Activated CD8-positive, alpha-beta memory T cell treated with anti-CD3 and anti-CD28 coated beads, Interleukin-2, amount 50 U/mL, for 1 hour (primary cell): ENCODE results near the gene C2CD2.

ENCODE experiments used
- DNase-seq: peaks from one replicate; pipeline ENCODE4 v3.0.0-alpha.2; 2020; ENCODE audit errors: extremely low read depth

Gene C2CD2

GRCh38 chr21:41914965-41915364 lies 38.9 kb downstream of the C2CD2 start:
- DNase-seq = no peak

DNA sequence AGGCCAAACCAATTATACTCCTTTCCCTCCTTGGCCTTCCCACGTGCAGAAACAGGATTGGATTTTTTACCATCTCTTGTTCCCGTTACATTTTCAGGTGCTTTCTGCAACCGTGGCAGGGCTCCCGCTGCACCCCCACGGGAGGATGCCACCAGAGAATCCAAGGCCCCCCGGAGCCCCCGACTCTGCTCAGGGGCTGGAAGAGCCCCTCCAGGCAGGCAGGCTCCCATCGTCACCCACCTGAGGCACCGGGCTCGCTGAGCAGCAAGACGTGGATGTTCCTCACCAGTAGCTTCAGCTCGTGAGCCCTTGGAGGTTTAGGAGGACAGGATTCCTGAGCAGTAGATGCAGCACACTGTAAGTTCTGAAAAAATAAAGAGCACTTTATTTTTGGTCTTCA lies 39.5 kb downstream of the C2CD2 start:
- no peak for DNase-seq

DNA sequence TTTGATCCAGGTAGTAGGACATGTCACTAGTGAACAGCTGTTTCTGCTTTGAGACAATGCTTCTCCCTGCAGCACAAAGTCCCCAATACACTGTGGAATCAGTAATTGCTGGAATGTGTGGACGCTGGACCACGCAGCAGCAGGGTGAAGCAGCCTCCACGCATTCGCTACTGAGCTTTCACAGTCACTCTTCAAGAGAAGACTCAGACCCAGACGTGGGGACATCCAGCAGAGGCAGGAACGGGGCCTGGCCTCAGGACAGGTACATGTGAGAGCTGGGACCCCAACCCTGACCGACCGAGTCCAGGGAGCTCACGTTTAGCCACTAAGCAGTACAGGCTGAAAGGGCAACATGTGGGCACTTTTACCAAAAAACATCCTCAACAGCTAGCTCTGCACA lies 40.6 kb downstream of the C2CD2 start:
- no peak for DNase-seq

DNA sequence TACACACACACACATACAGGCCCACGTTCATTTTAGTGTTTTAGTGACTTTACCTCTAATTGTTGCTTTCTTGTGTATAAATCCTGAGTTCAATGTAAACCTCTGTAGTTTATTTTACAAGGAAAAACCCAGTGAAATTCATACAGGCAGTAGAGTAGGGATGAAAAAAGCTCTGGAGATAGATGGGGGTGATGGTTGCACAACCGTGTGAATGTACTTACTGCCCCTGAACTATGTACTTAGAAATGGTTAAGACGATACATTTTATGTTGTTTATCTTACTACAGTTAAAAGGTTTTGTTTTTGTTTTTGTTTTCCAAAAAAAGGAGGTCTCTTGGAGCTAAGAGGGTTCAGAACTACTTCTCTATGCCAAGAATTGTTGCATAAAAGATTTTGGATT lies 45.0 kb downstream of the C2CD2 start:
- no peak for DNase-seq

DNA sequence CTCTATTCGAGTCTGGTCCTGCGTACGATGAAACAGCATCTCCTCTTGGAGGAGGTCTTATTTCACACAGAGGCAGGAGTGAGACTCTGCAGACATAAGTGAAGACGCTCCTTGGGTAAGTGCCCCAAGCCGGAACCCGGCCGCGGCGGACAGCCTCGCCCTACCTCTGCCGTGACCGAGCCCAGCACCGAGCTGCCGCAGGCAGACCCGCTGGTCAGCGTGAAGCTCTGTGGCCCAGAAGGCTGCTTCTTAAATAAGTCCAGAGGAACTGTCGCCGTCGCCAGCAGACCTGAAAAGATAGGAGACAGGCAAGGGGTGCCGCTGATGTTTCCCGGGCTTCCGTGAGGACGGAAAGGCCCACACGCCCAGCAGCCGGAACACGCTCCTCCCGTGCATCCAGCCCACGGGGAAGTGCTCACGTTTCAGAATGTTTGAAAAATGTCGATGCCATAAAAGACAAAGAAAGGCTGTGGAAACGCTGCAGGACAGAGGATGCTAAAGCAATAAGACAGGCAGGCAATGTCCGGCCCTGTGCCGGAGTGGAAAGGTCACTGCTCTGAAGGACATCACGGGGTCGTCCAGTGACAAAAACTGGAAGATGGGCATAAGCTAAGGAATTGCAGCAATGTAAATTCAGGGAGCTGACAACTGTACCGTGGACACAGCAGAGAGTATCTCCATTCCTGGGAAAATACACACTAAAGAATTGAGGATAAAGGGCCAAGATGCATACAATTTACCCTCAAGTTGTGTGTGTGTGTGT lies 46.1 kb downstream of the C2CD2 start:
- no peak for DNase-seq

- DNase-seq = no peak
Observed at GRCh38 chr21:41906770-41907169, 47.0 kb downstream of the C2CD2 start.

DNA sequence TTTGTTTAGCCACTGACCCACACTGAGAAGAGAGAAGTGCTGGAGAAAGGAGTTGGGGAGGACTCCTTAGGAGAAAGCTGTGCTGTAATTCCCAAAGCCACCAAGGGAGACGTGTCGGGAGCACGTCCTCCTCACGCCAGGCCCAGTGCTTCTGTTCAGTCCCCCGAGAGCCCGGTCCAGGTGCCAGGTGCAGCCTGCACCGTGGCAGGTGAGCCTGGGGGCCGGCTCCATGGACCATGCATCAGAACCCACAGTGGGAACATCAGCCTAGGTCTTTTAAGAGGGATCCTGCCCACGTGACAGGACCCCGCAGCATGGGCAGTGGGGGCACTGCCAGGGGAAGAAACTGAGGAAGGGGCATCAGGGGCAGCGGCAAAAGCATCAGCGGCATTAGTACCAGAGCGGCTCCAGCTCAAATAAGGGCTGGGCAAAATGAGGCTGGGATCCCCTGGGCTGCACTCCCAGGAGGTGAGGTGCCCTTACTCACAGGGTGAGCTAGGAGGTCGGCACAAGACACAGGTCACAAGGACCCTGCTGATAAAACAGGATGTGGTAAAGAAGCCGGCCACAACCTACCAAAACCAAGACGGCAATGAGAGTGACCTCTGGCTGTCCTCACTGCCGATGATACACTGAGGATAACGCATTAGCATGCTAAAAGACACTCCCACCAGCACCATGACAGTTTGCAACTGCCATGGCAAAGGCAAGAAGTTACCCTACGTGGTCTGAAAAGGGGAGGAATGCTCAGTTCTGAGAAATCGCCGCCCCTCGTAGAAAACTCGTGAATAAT lies 50.1 kb downstream of the C2CD2 start:
- no peak for DNase-seq

GRCh38 chr21:41902946-41903345 lies 50.9 kb downstream of the C2CD2 start:
- DNase-seq = no peak

DNA sequence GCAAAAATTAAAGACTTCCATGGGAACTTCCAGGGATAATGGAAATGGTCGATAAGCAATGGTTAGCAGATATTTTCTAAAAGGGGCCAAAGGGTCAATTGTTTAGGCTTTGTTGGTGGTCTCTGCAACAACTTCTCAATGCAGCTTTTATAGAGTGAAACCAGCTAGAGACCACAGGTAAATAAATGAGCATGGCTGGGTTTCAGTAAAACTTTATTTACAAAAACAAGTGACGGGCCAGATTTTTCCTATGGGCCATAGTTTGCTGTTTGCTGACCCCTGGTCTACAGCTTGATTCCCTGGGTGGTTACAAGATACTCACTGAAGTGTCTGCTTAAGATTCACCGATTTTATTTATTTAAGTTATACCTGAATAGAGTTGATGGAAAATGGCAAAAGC lies 52.0 kb downstream of the C2CD2 start:
- no peak for DNase-seq

GRCh38 chr21:41901099-41901498 lies 52.7 kb downstream of the C2CD2 start:
- DNase-seq = no peak

GRCh38 chr21:41900401-41900800 lies 53.4 kb downstream of the C2CD2 start:
- no peak for DNase-seq

GRCh38 chr21:41899426-41900202 lies 54.2 kb downstream of the C2CD2 start:
- DNase-seq = no peak

GRCh38 chr21:41898998-41899397 lies 54.8 kb downstream of the C2CD2 start:
- DNase-seq = no peak

- no peak for DNase-seq
Observed at GRCh38 chr21:41897700-41898099, 56.1 kb downstream of the C2CD2 start.

GRCh38 chr21:41897047-41897669 lies 56.7 kb downstream of the C2CD2 start:
- DNase-seq = no peak

DNA sequence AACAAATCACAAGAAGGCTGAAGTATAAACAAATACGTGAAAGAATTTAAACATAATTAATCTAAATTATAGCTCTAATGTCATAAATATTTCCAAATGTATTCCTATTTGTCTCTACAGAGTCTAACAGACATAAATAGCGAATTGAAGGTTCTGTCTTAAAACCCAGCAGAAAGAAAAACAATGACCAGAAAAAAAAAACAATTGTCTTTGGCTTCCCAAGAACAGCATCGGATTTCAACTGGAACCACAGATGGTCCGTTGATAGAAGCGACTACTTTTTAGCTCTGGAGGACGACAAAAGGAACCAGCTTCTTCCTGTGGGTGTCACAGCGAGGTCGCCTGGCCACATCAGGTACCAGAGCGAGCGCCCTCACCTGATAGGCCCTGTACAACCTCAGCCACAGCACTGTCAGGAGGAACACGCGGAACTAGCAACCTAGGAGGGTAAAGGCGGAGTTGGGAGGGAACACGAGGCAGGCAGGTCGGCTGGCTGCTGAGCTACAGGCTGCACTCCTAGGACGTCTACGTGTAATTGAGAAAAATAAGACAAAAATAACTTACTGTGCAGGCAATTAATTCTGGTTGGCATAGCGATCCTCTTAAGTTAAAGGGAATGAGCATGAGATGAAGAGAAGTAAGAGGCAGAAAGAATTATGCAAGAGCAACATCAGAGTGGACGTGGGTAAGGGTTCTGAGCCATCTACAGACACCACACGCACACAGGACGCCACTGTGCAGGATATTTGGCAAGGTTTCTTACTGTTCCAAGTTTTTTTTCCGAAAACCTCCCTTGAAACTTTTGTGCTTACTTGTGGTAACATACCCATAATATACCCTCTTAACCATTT lies 58.0 kb downstream of the C2CD2 start:
- DNase-seq = no peak

DNA sequence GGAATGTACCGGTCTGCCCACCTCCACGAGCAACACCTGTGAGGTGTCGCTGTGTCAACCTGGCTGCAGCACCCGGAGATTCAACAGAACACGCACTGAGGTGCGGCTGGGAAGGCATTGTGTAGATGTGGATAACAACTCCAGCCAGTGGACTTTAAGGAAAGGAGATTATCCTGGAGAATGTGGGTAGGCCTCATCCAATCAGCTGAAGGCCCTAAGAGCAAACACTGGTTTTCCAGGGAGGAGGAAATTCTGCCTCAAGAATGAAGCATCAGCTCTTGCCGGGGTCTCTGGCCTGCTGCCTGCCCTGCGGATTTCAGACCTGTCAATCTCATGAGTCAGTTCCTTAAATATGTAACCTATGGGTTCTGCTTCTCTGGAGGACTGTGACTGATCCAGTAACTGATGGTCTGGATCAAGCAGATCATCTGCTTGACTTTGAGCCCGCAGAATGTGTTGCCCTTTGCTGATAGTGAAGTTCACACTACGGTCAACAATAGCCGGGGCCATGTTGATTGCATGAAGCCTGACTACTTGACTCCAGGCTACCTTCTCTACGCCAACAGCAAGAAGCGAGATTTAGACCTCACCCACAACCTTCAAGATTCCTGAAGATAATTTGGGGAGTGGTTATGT lies 58.8 kb downstream of the C2CD2 start:
- no peak for DNase-seq

- DNase-seq = no peak
Observed at GRCh38 chr21:41894511-41894910, 59.3 kb downstream of the C2CD2 start.

DNA sequence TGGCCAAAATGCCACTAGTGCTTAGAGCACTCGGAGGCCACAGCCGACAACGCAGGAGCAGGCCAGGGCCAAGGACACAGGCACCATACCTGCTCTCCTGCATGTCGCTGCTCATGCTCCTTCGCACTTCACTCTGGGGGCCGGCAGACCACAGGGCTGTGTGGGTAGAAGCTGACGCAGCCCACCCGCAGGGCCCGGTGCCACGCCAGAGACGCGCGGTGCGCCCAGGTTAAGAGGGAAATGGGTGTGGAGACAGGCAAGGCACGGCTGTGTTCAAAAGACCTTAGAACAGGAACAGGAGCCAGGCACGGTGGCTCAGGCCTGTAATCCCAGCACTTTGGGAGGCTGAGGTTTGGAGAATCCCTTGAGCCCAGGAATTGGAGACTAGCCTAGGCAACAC lies 61.1 kb downstream of the C2CD2 start:
- DNase-seq = no peak

DNA sequence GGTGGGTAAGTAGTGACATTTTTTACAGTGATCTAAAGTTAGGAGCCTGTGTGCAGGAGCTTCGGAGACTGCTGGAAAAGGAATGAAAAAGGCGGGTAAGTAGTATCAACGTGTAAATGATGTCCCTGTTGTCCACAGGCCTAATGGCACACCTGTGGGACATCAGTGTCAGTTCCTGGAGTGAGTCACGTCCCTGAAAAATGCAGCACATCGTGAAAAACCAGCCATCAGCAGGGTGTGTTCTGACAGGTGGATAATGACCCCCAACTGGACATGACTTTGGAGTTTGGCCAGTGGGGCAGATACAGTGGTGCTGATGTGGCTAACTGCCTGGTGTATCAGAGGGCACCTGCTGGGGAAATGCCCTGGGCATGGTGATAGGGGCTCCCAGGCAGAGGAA lies 62.7 kb downstream of the C2CD2 start:
- no peak for DNase-seq

GRCh38 chr21:41890355-41890754 lies 63.5 kb downstream of the C2CD2 start:
- DNase-seq = no peak
